ENCODE measurements around the gene SAMD4B. TPM values are rescaled to one million over a fixed set of nuclear protein-coding genes. Genes with fewer than 3 reads are reported as not detected.

The SAMD4B gene
- total and polyA plus RNA-seq, 2 of the 8 experiments (the other 6 are each of a cell fraction or from before 2014, with no cell fraction given): 137 to 158 TPM

DNA sequence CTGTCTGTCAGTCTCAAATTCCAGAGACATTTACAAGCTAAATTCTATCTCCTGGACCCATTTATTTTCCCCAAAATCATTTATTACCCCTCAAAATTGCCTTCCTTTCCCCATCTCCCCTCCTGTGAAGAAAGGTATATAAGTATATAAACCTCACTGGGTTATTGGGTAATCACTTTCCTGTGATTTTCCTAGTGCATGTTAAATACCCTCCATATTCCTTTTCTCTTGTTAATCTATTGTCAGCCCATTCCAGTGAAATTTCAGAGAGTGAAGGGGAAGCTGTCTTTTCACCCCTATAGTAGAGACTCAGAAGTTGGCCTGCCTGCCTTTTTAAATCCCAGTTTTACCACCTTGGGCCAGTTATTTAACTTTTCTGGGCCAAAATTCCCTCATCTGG, 36.1 kb upstream of the SAMD4B start:
- H4K91ac ChIP-seq (replicated peaks; ENCODE audit: insufficient read length, low read length): no peak overlapping the region
- H3K27me3 ChIP-seq (replicated peaks in 1 of 4; ENCODE audit: control insufficient read depth in 3 of 4, extremely low read depth in 1 of 4, insufficient read depth in 3 of 4, low read length in 3 of 4): peaks cover 0 to 29% (median 9%) of the 10 kb centered on the region in 4 experiments; a peak in 4 of 7 replicates
- no peak overlapping the region for H3K23ac ChIP-seq (ENCODE audit: insufficient read length)

More for the DNA sequence above, 36.1 kb upstream of the SAMD4B start:
- peaks cover 12% of the 10 kb centered on the region; the same call in 1 of the 2 replicates for H3K23me2 ChIP-seq (ENCODE audit: low read depth, low read length)
- H2BK20ac ChIP-seq (ENCODE audit: low read length): no peak overlapping the region
- no peak overlapping the region for H3K18ac ChIP-seq (ENCODE audit: extremely low read depth, low read length)
- H4K8ac ChIP-seq (ENCODE audit: extremely low read depth, insufficient read depth, low read length): no peak overlapping the region
- no peaks in the 10 kb centered on the region for H3K9me3 ChIP-seq (ENCODE audit: insufficient read depth in 2 of 2, low read depth in 1 of 2, low read length in 1 of 2)
- no peak overlapping the region for H2BK15ac ChIP-seq (ENCODE audit: low read length)
- no peak overlapping the region for H3K9ac ChIP-seq (replicated peaks in 1 of 4; ENCODE audit: extremely low read depth in 1 of 4, low read depth in 3 of 4, low read length in 3 of 4)
- no peak overlapping the region for H3K14ac ChIP-seq (ENCODE audit: insufficient read length)
- H4K5ac ChIP-seq (ENCODE audit: insufficient read length, low read depth, low read length): no peak overlapping the region
- peak overlapping the region in 1 of 2 experiments; percentile 57; a peak in 1 of 4 replicates for H3K4me2 ChIP-seq (ENCODE audit: insufficient read depth in 1 of 2, low read depth in 2 of 2, low read length in 2 of 2)
- no peak overlapping the region for H2BK5ac ChIP-seq (ENCODE audit: low read depth, low read length)
- ChIA-PET CTCF (ENCODE audit: partially characterized antibody) (interaction anchor here (0.7 to 1.6 kb wide), 3 partner anchors 10 to 330 kb away, joined by 3 to 4 read pairs (median 3); partner anchors contain the start of gene IFNL1), POLR2A (ENCODE audit: partially characterized antibody) (interaction anchor here (0.8 to 2.5 kb wide), 4 partner anchors 10 to 95 kb away, joined by 3 to 9 read pairs (median 3); partner anchors contain the start of gene IFNL1)
- no peak overlapping the region for H2AFZ ChIP-seq (ENCODE audit: low read length)
- H3K36me3 ChIP-seq (ENCODE audit: control insufficient read depth in 2 of 4, insufficient read depth in 4 of 4, low read length in 3 of 4): no peaks in the 10 kb centered on the region
- H2BK12ac ChIP-seq (ENCODE audit: low read depth, low read length): no peak overlapping the region
- no peaks in the 10 kb centered on the region for H3K79me1 ChIP-seq (ENCODE audit: low read depth, low read length)
- no peaks in the 10 kb centered on the region for H4K20me1 ChIP-seq (replicated peaks in 1 of 2; ENCODE audit: control insufficient read depth in 1 of 2, insufficient read depth in 2 of 2, low read length in 2 of 2)
- no peak overlapping the region for H3K27ac ChIP-seq (ENCODE audit: low read depth, low read length)
- no peak overlapping the region for H3K4me3 ChIP-seq (ENCODE audit: extremely low read depth in 1 of 4, insufficient read depth in 2 of 4, low read depth in 3 of 4, low read length in 4 of 4)
- no peak for DNase-seq (ENCODE audit: low read depth in 1 of 2, low spot score in 2 of 2)
- TF ChIP-seq KDM4A (IDR thresholded peaks at IDR 0.05; ENCODE audit: low read depth, low read length, severe bottlenecking) (no peak), CEBPB (IDR thresholded peaks at IDR 0.05; ENCODE audit: low read depth, low read length) (no peak), SP2 (IDR thresholded peaks at IDR 0.05; ENCODE audit: low read length) (no peak), BRCA1 (IDR thresholded peaks at IDR 0.05; ENCODE audit: low read depth, low read length) (no peak), SIRT6 (IDR thresholded peaks at IDR 0.05; ENCODE audit: low read length) (no peak), HDAC2 (IDR thresholded peaks at IDR 0.05; ENCODE audit: borderline replicate concordance in 1 of 2, low read depth in 2 of 2, low read length in 2 of 2) (no peak), E2F6 (IDR thresholded peaks at IDR 0.05) (no peak), CREB1 (IDR thresholded peaks at IDR 0.05) (no peak), POLR2A (IDR thresholded peaks at IDR 0.05; ENCODE audit: control extremely low read depth in 1 of 2, low read depth in 2 of 2, low read length in 2 of 2) (no peak), CTBP2 (IDR thresholded peaks at IDR 0.05; ENCODE audit: borderline replicate concordance, insufficient read depth, insufficient read length, low read length) (no peak), RBBP5 (IDR thresholded peaks at IDR 0.05; ENCODE audit: borderline replicate concordance, low read depth, low read length) (no peak), SUZ12 (IDR thresholded peaks at IDR 0.05; ENCODE audit: low read length) (no peak), POU5F1 (IDR thresholded peaks at IDR 0.05; ENCODE audit: low read depth, low read length) (no peak), EZH2 (IDR thresholded peaks at IDR 0.05; ENCODE audit: low read depth, low read length, severe bottlenecking) (no peak), EGR1 (IDR thresholded peaks at IDR 0.05; ENCODE audit: borderline replicate concordance, low read depth, low read length) (no peak)
- H3K4ac ChIP-seq (replicated peaks; ENCODE audit: insufficient read length, low read depth, low read length): no peak overlapping the region
- no peak overlapping the region for H2BK120ac ChIP-seq (replicated peaks; ENCODE audit: low read depth, low read length)
- no peaks in the 10 kb centered on the region for H3K79me2 ChIP-seq (ENCODE audit: control insufficient read depth in 1 of 2, insufficient read depth in 2 of 2, low read length in 2 of 2)
- FAIRE-seq: no peak
- no peak overlapping the region for H2AK5ac ChIP-seq (ENCODE audit: low read depth, low read length)
- peaks cover 1 to 14% (median 12%) of the 10 kb centered on the region in 4 experiments; a peak in 6 of 7 replicates for H3K4me1 ChIP-seq (replicated peaks in 1 of 4; ENCODE audit: control insufficient read depth in 3 of 4, insufficient read depth in 4 of 4, low read length in 3 of 4)
- no peak overlapping the region for H3K56ac ChIP-seq (replicated peaks; ENCODE audit: insufficient read length, low read depth, low read length)

Measured in H1 (cell line).